SK-N-MC (cell line): ENCODE data around the gene DCHS2.
A peak's percentile ranks its signal among the peaks of the same experiment; 100 is the strongest.

ENCODE experiments used
- DNase-seq: peaks from one replicate; pipeline ENCODE4 v3.0.0-alpha.2; 2011; ENCODE audit warnings: low read depth, low spot score
- H3K27ac ChIP-seq: fragments of 200-600 bp; sonication (generic); 2 replicates; pipeline ENCODE4 v1.5.1; 2016; ENCODE audit warnings: mixed run types
- H3K36me3 ChIP-seq: fragments of 200-600 bp; sonication (generic); 2 replicates; pipeline ENCODE4 v1.6.1; 2017; ENCODE audit warnings: antibody characterized with exemption, low read length, mixed read lengths; ENCODE audit not compliant: insufficient read depth
- H3K4me3 ChIP-seq: fragments of 200-600 bp; sonication (generic); 2 replicates; pipeline ENCODE4 v1.5.1; 2016
- H3K9ac ChIP-seq: fragments of 200-600 bp; sonication (generic); 2 replicates; pipeline ENCODE4 v1.8.0; 2017; ENCODE audit warnings: mixed run types, mixed read lengths; ENCODE audit not compliant: insufficient read length
- H3K9me3 ChIP-seq: fragments of 200-600 bp; sonication (generic); 2 replicates; pipeline ENCODE4 v1.6.1; 2017; ENCODE audit warnings: low read depth, mild to moderate bottlenecking, antibody characterized with exemption, low read length, moderate library complexity, mixed read lengths
- EZH2 ChIP-seq: fragments of 200-600 bp; sonication (generic); IDR thresholded peaks from one replicate; pipeline ENCODE4 v1.6.1; 2017; ENCODE audit warnings: antibody characterized with exemption
- FOXP2 ChIP-seq: optimal IDR thresholded peaks from 2 replicates; pipeline ENCODE3; 2011; ENCODE audit warnings: mild to moderate bottlenecking, moderate library complexity; ENCODE audit not compliant: insufficient read depth; ENCODE audit errors: extremely low read length, control extremely low read depth
- POLR2AphosphoS5 ChIP-seq: IDR thresholded peaks from 2 replicates; pipeline ENCODE4 v1.6.1; 2012; ENCODE audit warnings: mild to moderate bottlenecking, low read depth, low read length, borderline replicate concordance

DCHS2 gene

GRCh38 chr4:154495867-154496266, 4.3 kb upstream of the DCHS2 start:
- Histone ChIP-seq H3K27ac (no peak overlapping the region), H3K36me3 (no peaks in the 10 kb centered on the region)
- TF ChIP-seq EZH2: no peak
- no peak for TF ChIP-seq POLR2AphosphoS5
- TF ChIP-seq FOXP2: no peak

GRCh38 chr4:154492288-154492687, 689 bp upstream of the DCHS2 start:
- Histone ChIP-seq H3K4me3 (peak overlapping the region; percentile 84), H3K36me3 (no peaks in the 10 kb centered on the region), H3K27ac (no peak overlapping the region), H3K9ac (no peak overlapping the region), H3K9me3 (no peaks in the 10 kb centered on the region)
- TF ChIP-seq FOXP2: no peak
- TF ChIP-seq POLR2AphosphoS5: no peak
- no peak for TF ChIP-seq EZH2
- DNase-seq: no peak

More at GRCh38 chr4:154495867-154496266, 4.3 kb upstream of the DCHS2 start:
- Histone ChIP-seq H3K9ac (no peak overlapping the region), H3K9me3 (no peaks in the 10 kb centered on the region), H3K4me3 (no peak overlapping the region)
- DNase-seq: no peak

- Histone ChIP-seq H3K27ac (no peak overlapping the region), H3K4me3 (peak overlapping the region; percentile 84), H3K36me3 (no peaks in the 10 kb centered on the region), H3K9ac (no peak overlapping the region), H3K9me3 (no peaks in the 10 kb centered on the region)
- DNase-seq: no peak
- TF ChIP-seq FOXP2 (no peak), POLR2AphosphoS5 (no peak), EZH2 (no peak)
These were observed 837 bp downstream of the DCHS2 start for GRCh38 chr4:154490583-154491340.

GRCh38 chr4:154490234-154490582, 1.4 kb downstream of the DCHS2 start:
- Histone ChIP-seq H3K9ac (no peak overlapping the region), H3K4me3 (no peak overlapping the region), H3K27ac (no peak overlapping the region), H3K9me3 (no peaks in the 10 kb centered on the region), H3K36me3 (no peaks in the 10 kb centered on the region)
- TF ChIP-seq EZH2: no peak
- TF ChIP-seq FOXP2: no peak
- TF ChIP-seq POLR2AphosphoS5: no peak
- DNase-seq: no peak

DNA sequence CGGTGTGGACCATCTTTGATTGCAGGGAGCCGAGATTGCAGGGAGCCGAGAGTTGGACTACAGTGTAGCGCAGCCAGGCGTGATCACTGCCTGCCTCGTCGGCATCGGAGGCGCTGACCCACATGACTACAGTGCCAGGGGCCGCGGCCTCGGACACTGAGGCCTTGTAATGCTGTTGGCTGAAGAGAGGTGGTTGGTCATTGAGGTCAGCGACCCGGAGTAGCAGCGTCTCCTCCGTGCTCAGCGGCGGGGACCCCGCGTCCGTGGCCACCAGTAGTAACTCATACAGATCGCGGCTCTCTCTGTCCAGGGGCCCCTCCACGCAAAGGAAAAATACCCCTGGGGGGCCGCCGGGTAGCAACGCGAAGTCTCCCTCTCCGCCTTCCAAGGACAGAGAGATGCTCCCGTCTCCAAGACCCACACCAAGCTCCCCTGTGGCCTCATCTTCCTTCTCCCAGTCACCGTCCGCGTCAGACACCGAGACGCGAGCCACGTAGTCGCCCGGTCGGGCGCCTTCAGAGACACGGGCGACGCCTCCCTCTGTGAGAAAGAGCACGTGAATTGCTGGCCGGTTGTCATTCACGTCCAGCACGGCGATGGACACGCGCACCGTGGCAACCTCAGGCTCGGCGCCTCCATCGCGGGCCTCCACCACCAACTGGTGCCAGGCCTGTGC, 1.9 kb downstream of the DCHS2 start:
- Histone ChIP-seq H3K36me3 (no peaks in the 10 kb centered on the region), H3K9me3 (no peaks in the 10 kb centered on the region), H3K27ac (no peak overlapping the region), H3K4me3 (no peak overlapping the region), H3K9ac (no peak overlapping the region)
- TF ChIP-seq FOXP2 (no peak), EZH2 (no peak), POLR2AphosphoS5 (no peak)
- DNase-seq: no peak

DNA sequence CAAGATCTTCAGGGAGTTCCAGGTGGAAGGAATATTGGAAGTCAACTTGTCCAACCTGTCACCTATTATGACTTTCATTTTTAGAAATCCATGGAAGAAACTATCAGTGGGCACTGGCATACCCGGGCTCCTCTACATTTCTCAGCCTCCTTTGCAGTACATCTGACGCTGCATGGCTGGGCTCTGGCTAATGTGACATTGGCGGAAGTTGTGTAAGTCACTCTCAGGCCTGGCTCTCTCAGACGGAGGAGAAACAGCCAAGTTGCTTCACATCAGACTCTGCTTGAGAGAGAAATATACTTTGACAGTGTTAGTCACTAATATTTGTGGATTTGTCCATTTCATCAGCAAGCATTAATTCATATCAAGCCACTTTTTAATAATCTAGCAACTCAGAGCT, 4.5 kb downstream of the DCHS2 start:
- Histone ChIP-seq H3K9me3 (no peaks in the 10 kb centered on the region), H3K9ac (no peak overlapping the region), H3K4me3 (no peak overlapping the region), H3K36me3 (no peaks in the 10 kb centered on the region), H3K27ac (no peak overlapping the region)
- TF ChIP-seq POLR2AphosphoS5 (no peak), FOXP2 (no peak), EZH2 (no peak)
- DNase-seq: no peak

DNA sequence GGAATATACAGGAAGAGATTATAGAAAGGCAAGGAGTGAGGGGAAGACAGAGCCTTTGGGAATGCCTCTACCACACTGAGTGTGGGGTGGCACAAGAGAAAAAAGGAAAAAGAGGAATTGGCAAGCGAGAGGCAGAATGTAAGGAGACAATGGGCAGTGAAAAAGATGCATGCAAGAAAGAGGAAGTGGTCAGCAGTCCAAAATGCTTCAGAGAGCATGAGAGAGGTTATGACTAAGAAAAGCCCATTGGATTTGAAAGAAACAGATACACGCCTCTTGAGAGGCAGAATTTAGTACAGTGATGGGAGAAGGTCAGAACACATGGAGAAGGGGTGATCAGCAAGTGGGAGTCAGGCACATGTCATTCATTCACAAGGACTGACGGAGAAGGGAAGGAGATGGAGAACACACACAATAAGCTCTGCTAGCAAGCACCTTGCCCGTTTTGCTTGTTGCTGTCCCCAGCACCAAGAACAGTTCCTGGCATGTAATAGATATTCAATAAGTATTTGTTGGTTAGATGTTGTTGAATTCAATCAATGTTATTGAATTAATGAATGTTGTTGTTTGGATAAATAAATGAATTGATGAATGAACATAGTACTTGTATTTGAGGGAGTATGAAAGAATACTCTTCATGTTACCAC, 6.3 kb downstream of the DCHS2 start:
- no peak for DNase-seq
- TF ChIP-seq POLR2AphosphoS5: no peak
- no peak for TF ChIP-seq EZH2
- TF ChIP-seq FOXP2: no peak
- no peak overlapping the region for H3K4me3 ChIP-seq

GRCh38 chr4:154478547-154478946, 13.1 kb downstream of the DCHS2 start:
- no peak for DNase-seq
- Histone ChIP-seq H3K36me3 (no peaks in the 10 kb centered on the region), H3K9me3 (no peaks in the 10 kb centered on the region)

More for the DNA sequence above, 6.3 kb downstream of the DCHS2 start:
- H3K9ac ChIP-seq: no peak overlapping the region
- no peak overlapping the region for H3K27ac ChIP-seq
- no peaks in the 10 kb centered on the region for H3K9me3 ChIP-seq
- no peaks in the 10 kb centered on the region for H3K36me3 ChIP-seq

DNA sequence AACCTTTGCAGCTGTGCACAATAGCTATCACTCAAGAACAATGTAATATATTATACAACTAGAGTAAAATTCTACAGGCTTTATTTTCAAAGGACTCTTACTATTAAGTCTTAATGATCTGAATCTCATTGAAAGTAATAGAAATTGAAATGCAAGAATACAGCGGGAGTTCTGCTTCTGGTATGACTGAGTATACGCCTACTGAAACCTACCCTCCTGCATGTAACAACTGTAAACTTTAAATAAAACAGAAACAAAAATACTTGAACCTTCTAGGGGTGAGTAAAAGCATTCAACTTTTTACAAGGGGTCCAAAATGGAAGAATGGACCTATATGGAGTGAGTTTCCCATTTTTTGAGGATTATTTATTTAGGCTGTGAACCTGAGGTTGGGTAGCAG, 13.5 kb downstream of the DCHS2 start:
- H3K27ac ChIP-seq: no peak overlapping the region
- TF ChIP-seq POLR2AphosphoS5 (no peak), EZH2 (no peak), FOXP2 (no peak)
- no peaks in the 10 kb centered on the region for H3K9me3 ChIP-seq
- no peak overlapping the region for H3K4me3 ChIP-seq
- no peak for DNase-seq
- H3K36me3 ChIP-seq: no peaks in the 10 kb centered on the region
- H3K9ac ChIP-seq: no peak overlapping the region

More at GRCh38 chr4:154478547-154478946, 13.1 kb downstream of the DCHS2 start:
- H3K27ac ChIP-seq: no peak overlapping the region
- H3K9ac ChIP-seq: no peak overlapping the region
- no peak overlapping the region for H3K4me3 ChIP-seq
- TF ChIP-seq FOXP2 (no peak), EZH2 (no peak), POLR2AphosphoS5 (no peak)
